Type B pancreatic cell (in vitro differentiated cells): ENCODE results near the gene PLEKHG4. TPM values are rescaled to one million over a fixed set of nuclear protein-coding genes. Genes with fewer than 3 reads are reported as not detected.

Experiments used
- DNase-seq: peaks from one replicate; pipeline ENCODE4 v3.0.0; 2021; ENCODE audit warnings: mixed read lengths; ENCODE audit not compliant: unreplicated experiment; ENCODE audit errors: extremely low spot score
- H3K27ac Mint-ChIP-seq: 2 replicates; pipeline ENCODE4 v1.8.0; 2021; ENCODE audit warnings: mild to moderate bottlenecking, mixed read lengths
- H3K27me3 Mint-ChIP-seq: 2 replicates; pipeline ENCODE4 v1.8.0; 2021; ENCODE audit warnings: mixed read lengths
- H3K36me3 Mint-ChIP-seq: 2 replicates; pipeline ENCODE4 v1.8.0; 2021; ENCODE audit warnings: mixed read lengths
- H3K4me1 Mint-ChIP-seq: one replicate; pipeline ENCODE4 v1.8.0; 2021; ENCODE audit warnings: mixed read lengths; ENCODE audit not compliant: unreplicated experiment
- H3K4me3 Mint-ChIP-seq: 2 replicates; pipeline ENCODE4 v1.8.0; 2021; ENCODE audit warnings: mild to moderate bottlenecking, mixed read lengths
- H3K9me3 Mint-ChIP-seq: 2 replicates; pipeline ENCODE4 v1.8.0; 2021; ENCODE audit warnings: mixed read lengths
- total RNA-seq: library from RNA; stranded (reverse); gene quantifications from 2 replicates; pipeline ENCODE4 v1.2.1, GENCODE V29; 2021; ENCODE audit warnings: low replicate concordance
- TF ChIP-seq, protein P1 (sequence below): fragments of 200-600 bp; sonication (generic); conservative IDR thresholded peaks from 2 replicates; pipeline ENCODE4 v1.5.0; 2021; ENCODE audit warnings: antibody characterized with exemption, mild to moderate bottlenecking

Gene PLEKHG4
- total RNA-seq, 1 donor from 2014 or later = 3.8 TPM

DNA sequence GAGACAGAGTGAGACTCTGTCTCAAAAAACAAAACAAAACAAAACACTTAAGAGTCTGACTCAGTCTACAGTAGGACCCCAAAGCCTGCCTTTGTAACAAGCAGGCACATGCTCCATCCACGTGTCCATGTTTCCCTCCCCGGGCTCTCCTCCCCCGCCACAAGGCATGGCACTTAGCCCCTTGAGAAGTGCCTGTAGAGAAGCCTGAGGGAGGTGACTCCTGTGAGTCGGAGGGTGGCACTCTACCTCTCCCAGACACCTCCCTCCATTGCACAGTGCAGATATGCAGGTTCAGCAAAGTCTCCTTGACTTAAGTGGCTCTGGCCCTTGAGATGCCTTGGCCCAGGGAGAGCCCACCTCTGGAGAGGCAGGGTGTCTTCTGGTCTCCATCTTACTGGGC is 38.8 kb upstream of the PLEKHG4 start:
- no peak for DNase-seq
- Mint-ChIP-seq H3K4me3 (no peak overlapping the region), H3K27me3 (no peaks in the 10 kb centered on the region), H3K27ac (no peak overlapping the region), H3K36me3 (peaks cover 9% of the 10 kb centered on the region), H3K9me3 (no peaks in the 10 kb centered on the region), H3K4me1 (peaks cover 9% of the 10 kb centered on the region)
- TF ChIP-seq, protein P1, sequence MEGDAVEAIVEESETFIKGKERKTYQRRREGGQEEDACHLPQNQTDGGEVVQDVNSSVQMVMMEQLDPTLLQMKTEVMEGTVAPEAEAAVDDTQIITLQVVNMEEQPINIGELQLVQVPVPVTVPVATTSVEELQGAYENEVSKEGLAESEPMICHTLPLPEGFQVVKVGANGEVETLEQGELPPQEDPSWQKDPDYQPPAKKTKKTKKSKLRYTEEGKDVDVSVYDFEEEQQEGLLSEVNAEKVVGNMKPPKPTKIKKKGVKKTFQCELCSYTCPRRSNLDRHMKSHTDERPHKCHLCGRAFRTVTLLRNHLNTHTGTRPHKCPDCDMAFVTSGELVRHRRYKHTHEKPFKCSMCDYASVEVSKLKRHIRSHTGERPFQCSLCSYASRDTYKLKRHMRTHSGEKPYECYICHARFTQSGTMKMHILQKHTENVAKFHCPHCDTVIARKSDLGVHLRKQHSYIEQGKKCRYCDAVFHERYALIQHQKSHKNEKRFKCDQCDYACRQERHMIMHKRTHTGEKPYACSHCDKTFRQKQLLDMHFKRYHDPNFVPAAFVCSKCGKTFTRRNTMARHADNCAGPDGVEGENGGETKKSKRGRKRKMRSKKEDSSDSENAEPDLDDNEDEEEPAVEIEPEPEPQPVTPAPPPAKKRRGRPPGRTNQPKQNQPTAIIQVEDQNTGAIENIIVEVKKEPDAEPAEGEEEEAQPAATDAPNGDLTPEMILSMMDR = no peak

DNA sequence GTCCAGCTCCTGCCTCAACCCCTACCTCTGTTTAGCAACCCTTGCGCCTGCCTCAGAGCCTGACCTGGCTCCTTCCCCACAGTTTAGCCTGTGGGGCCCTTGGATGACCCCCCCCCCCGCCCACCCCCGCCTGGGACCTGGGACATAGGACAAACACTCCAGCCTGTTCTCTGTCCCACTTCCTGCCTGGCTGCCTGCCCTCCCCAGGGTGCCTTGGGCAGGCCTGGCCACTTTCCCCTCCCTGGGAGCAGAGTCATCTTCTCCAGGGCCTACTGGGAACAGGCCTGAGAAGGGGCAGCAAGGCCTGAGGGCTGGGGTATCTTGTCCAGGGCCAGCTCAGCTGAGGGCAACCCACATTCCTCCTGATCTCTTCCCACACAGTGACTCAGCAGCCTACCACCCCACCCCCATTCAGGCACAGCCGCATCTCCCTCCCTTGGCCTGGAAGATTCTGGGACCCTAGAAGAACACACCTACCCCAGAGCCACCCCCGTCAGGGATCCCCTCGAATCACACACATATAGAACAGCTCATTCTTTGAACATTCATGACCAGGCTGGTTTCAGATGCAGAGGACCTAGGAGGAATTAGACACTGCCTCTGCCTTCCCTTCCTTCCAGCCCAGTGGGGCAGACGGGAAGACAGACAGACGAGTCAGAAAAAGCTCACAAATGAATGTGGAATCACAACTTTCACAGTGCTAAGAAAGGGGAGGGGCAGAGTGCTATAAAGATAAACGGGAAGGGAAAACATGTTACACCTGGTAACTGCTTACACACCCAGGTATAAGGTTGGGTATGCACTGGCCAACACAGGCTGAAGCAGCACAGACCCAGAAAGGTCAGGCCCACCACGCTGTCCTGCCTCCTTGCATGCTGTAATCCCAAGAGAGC is 38.1 kb upstream of the PLEKHG4 start:
- H3K27me3 Mint-ChIP-seq = no peaks in the 10 kb centered on the region
- H3K9me3 Mint-ChIP-seq = no peaks in the 10 kb centered on the region
- H3K27ac Mint-ChIP-seq = peak overlapping the region; percentile 97
- no peak for DNase-seq
- TF ChIP-seq, protein P1 = no peak
- H3K4me1 Mint-ChIP-seq = peaks cover 9% of the 10 kb centered on the region
- peaks cover 6% of the 10 kb centered on the region for H3K36me3 Mint-ChIP-seq
- H3K4me3 Mint-ChIP-seq = peak overlapping the region; percentile 52

DNA sequence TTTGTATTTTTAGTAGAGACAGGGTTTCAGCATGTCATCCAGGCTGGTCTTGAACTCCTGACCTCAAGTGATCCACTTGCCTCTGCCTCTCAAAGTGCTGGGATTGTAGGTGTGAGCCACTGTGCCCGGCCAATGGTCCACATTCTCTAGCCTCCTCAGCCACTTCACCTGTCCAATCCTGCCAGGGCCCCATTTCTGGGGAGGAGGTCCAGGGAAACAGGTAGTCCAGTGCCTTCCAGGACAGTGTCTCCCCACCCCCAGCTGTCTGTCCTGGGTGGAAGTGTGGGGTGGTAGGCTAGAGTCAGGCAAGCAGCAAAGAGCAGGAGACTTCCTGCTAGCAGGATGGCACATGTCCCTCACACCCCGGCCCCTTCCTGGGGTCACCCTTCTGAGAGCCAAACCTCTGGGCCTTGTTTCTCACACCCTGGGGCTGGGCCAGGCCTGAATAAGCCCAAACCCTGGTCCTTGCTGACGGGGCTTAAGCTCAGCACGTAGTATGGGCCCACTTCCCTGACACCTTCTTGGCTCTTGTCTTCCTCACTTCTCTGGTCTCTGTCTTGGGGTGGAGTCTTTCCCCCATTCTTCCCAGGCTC is 37.1 kb upstream of the PLEKHG4 start:
- no peaks in the 10 kb centered on the region for H3K9me3 Mint-ChIP-seq
- no peak for DNase-seq
- H3K27me3 Mint-ChIP-seq = no peaks in the 10 kb centered on the region
- peaks cover 2% of the 10 kb centered on the region for H3K36me3 Mint-ChIP-seq
- peak overlapping the region; percentile 97 for H3K27ac Mint-ChIP-seq
- no peak overlapping the region for H3K4me3 Mint-ChIP-seq
- TF ChIP-seq, protein P1 = no peak
- H3K4me1 Mint-ChIP-seq = peaks cover 9% of the 10 kb centered on the region

DNA sequence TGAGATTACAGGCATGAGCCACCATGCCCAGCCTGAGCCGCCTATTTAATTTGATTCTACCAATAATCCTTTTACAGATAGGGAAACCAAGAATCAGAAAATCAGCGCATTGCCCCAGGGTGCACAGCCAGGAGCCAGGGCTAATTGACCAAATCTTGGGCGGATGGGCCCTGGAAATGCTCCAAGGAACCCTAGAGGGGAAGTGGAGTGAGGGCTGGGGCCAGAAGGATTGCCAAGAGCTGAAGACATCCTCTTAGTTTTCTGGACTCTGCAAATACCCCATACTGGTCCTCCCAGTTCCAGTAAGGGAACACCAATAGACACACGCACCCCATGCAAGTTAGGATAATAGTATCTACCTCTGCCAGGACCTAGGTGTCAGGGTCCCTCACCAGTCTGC is 35.9 kb upstream of the PLEKHG4 start:
- Mint-ChIP-seq H3K4me1 (peaks cover 18% of the 10 kb centered on the region), H3K9me3 (no peaks in the 10 kb centered on the region), H3K4me3 (no peak overlapping the region), H3K27ac (no peak overlapping the region), H3K36me3 (no peaks in the 10 kb centered on the region), H3K27me3 (peaks cover 10% of the 10 kb centered on the region)
- TF ChIP-seq, protein P1 = no peak
- DNase-seq = no peak

DNA sequence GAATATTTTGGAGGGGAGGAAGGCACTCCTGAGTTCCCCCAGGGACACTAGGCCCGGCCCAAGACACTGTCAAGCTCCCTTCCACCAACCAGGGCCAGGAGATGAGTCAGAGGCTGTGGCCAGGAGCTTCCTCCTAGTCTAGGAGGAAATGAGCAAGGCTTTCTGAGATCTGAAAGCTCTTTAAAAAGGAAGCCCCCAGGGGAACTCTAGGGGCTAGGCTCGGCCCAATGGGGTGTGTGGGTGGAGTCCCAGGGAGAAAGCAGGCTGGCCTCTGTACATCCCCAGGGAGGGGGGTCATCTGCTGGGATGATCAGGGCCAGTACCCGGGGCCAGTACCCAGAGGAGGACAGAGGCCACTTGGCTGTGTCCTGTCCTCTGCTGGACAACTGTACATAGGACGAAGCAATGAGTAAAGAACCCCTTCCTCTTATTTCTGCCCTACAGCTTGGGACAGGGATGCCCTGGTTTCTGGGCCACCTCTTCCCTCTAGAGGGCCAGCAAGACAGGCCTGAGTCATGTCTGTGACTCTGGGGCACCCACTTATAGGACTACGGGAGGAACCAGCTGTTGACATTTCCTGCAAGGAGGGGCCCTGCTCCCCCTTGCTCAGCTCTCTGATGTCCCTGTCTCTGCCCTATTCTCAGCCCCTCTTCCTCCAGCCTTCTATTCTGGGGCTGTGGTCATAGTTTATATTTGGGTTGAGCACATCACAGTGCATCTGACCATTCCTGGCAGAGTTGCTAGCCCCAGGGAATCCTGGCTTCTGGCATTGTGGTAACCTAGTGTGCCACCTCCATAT is 34.7 kb upstream of the PLEKHG4 start:
- Mint-ChIP-seq H3K36me3 (no peaks in the 10 kb centered on the region), H3K27me3 (peaks cover 16% of the 10 kb centered on the region), H3K4me1 (peaks cover 22% of the 10 kb centered on the region), H3K4me3 (peak overlapping the region; percentile 84), H3K27ac (peak overlapping the region; percentile 89), H3K9me3 (no peaks in the 10 kb centered on the region)
- TF ChIP-seq, protein P1 = no peak
- no peak for DNase-seq
